OCI-LY1 (cell line): ENCODE measurements around the gene ABCD3.

Source experiments
- H2AFZ ChIP-seq: fragments of 200-600 bp; sonication (generic), shearing (Covaris generic); 2 replicates; pipeline ENCODE4 v1.6.0; 2014; ENCODE audit warnings: antibody characterized with exemption, mild to moderate bottlenecking, low read length
- H3F3A ChIP-seq: fragments of 200-600 bp; sonication (generic), shearing (Covaris generic); 2 replicates; pipeline ENCODE4 v1.6.0; 2014; ENCODE audit warnings: mild to moderate bottlenecking, antibody characterized with exemption, low read length, moderate library complexity; ENCODE audit not compliant: insufficient read depth
- H3K27ac ChIP-seq: fragments of 200-600 bp; sonication (generic); 2 replicates; pipeline ENCODE4 v1.5.1; 2014; ENCODE audit warnings: low read length, mixed run types, mild to moderate bottlenecking, low read depth; ENCODE audit not compliant: poor library complexity, severe bottlenecking
- H3K27me3 ChIP-seq: fragments of 200-600 bp; sonication (generic); 2 replicates; pipeline ENCODE4 v1.6.0; 2014; ENCODE audit warnings: antibody characterized with exemption, mild to moderate bottlenecking, low read length, moderate library complexity; ENCODE audit not compliant: insufficient read depth
- H3K36me3 ChIP-seq: fragments of 200-600 bp; sonication (generic); 2 replicates; pipeline ENCODE4 v1.6.1; 2014; ENCODE audit warnings: mild to moderate bottlenecking, antibody characterized with exemption, low read length, moderate library complexity, mixed read lengths; ENCODE audit not compliant: insufficient read depth
- H3K4me1 ChIP-seq: fragments of 200-600 bp; sonication (generic); 2 replicates; pipeline ENCODE4 v1.5.1; 2014; ENCODE audit warnings: mild to moderate bottlenecking, low read length, moderate library complexity; ENCODE audit not compliant: insufficient read depth, severe bottlenecking
- H3K4me2 ChIP-seq: fragments of 200-600 bp; sonication (generic), shearing (Covaris generic); 2 replicates; pipeline ENCODE4 v1.6.1; 2014; ENCODE audit warnings: low read length
- H3K4me3 ChIP-seq: fragments of 200-600 bp; sonication (generic); 2 replicates; pipeline ENCODE4 v1.5.1; 2014; ENCODE audit warnings: low read length, low read depth, mild to moderate bottlenecking, mixed read lengths; ENCODE audit not compliant: poor library complexity, severe bottlenecking
- H3K79me2 ChIP-seq: fragments of 200-600 bp; shearing (Covaris generic); 2 replicates; pipeline ENCODE4 v1.6.1; 2016; ENCODE audit warnings: mixed run types, low read length, mixed read lengths; ENCODE audit not compliant: insufficient read depth
- H3K9ac ChIP-seq: fragments of 200-600 bp; sonication (generic), shearing (Covaris generic); 2 replicates; pipeline ENCODE4 v1.6.1; 2014; ENCODE audit warnings: mild to moderate bottlenecking, low read length, mixed read lengths
- H3K9me2 ChIP-seq: fragments of 200-600 bp; sonication (generic), shearing (Covaris generic); 2 replicates; pipeline ENCODE4 v1.6.1; 2014; ENCODE audit warnings: low read depth, mild to moderate bottlenecking, low read length, mixed read lengths
- H3K9me3 ChIP-seq: fragments of 200-600 bp; shearing (Covaris generic); 2 replicates; pipeline ENCODE4 v1.6.1; 2014; ENCODE audit warnings: low read length, mixed read lengths
- H4K20me1 ChIP-seq: fragments of 200-600 bp; sonication (generic), shearing (Covaris generic); 2 replicates; pipeline ENCODE4 v1.6.0; 2016; ENCODE audit warnings: mild to moderate bottlenecking, low read length; ENCODE audit not compliant: insufficient read depth
- EZH2 ChIP-seq: fragments of 200-600 bp; sonication (generic), shearing (Covaris generic); IDR thresholded peaks from 2 replicates; pipeline ENCODE4 v1.8.0; 2017; ENCODE audit warnings: borderline replicate concordance, mixed run types, mild to moderate bottlenecking, antibody characterized with exemption, low read length, moderate library complexity, mixed read lengths
- TF ChIP-seq, protein P1 (sequence below): fragments of 200-600 bp; sonication (generic), shearing (Covaris generic); IDR thresholded peaks from 2 replicates; pipeline ENCODE4 v1.5.1; 2017; ENCODE audit warnings: mild to moderate bottlenecking, antibody characterized with exemption, low read length, moderate library complexity, mixed read lengths

Gene ABCD3

DNA sequence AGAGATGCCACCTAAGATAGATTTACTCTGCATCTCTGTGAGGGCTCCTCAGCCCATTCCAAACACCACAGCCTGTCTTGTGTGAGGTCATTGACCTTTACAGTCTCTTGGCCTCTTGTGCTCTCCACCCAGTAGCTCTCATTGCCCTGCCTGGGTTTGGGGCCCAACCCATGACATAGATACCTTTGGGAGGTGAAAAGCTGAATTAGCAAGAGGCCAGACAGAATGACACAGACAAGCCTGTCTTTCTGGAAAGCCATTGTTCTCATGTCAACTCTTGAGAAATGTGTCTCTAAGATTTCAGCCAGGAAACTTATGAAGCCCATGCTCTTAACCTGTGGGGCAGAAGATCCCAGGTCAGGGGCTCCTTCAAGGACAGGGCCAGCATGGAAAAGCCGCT lies 141.7 kb downstream of the ABCD3 start:
- H3F3A ChIP-seq, result no peaks in the 10 kb centered on the region

DNA sequence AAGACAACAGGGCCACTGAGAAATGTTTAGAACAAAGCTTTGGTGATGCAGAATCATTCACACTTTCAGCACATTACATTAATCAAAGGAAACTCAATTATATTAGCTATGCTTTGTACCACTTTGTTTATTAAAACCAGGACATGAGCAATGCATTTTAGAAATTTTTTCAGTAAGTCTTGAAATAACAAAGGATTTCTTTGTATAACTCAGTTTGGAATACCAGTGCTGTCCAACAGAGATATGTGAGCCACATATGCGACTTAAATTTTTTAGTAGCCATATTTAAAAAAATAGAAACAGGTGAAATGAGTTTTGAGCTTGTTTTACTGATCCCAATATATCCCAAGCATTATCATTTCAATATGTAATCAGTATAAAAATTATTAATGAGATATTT lies 142.1 kb downstream of the ABCD3 start:
- no peaks in the 10 kb centered on the region for H3K9me3 ChIP-seq
- H3K4me3 ChIP-seq, result no peak overlapping the region
- no peaks in the 10 kb centered on the region for H3F3A ChIP-seq
- no peak overlapping the region for H3K27ac ChIP-seq
- no peaks in the 10 kb centered on the region for H3K79me2 ChIP-seq
- H3K36me3 ChIP-seq, result no peaks in the 10 kb centered on the region
- no peaks in the 10 kb centered on the region for H4K20me1 ChIP-seq
- no peak overlapping the region for H3K9ac ChIP-seq
- no peaks in the 10 kb centered on the region for H3K9me2 ChIP-seq
- H3K4me2 ChIP-seq, result no peak overlapping the region
- no peaks in the 10 kb centered on the region for H3K27me3 ChIP-seq
- H2AFZ ChIP-seq, result no peak overlapping the region
- no peak for TF ChIP-seq EZH2
- TF ChIP-seq, protein P1, sequence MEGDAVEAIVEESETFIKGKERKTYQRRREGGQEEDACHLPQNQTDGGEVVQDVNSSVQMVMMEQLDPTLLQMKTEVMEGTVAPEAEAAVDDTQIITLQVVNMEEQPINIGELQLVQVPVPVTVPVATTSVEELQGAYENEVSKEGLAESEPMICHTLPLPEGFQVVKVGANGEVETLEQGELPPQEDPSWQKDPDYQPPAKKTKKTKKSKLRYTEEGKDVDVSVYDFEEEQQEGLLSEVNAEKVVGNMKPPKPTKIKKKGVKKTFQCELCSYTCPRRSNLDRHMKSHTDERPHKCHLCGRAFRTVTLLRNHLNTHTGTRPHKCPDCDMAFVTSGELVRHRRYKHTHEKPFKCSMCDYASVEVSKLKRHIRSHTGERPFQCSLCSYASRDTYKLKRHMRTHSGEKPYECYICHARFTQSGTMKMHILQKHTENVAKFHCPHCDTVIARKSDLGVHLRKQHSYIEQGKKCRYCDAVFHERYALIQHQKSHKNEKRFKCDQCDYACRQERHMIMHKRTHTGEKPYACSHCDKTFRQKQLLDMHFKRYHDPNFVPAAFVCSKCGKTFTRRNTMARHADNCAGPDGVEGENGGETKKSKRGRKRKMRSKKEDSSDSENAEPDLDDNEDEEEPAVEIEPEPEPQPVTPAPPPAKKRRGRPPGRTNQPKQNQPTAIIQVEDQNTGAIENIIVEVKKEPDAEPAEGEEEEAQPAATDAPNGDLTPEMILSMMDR, result no peak
- H3K4me1 ChIP-seq, result no peaks in the 10 kb centered on the region

More for the DNA sequence above, 141.7 kb downstream of the ABCD3 start:
- H2AFZ ChIP-seq, result no peak overlapping the region
- no peak overlapping the region for H3K27ac ChIP-seq
- H3K79me2 ChIP-seq, result no peaks in the 10 kb centered on the region
- no peaks in the 10 kb centered on the region for H3K27me3 ChIP-seq
- no peaks in the 10 kb centered on the region for H3K9me3 ChIP-seq
- no peak overlapping the region for H3K9ac ChIP-seq
- H3K9me2 ChIP-seq, result no peaks in the 10 kb centered on the region
- H3K36me3 ChIP-seq, result no peaks in the 10 kb centered on the region
- TF ChIP-seq EZH2, result no peak
- TF ChIP-seq, protein P1, result no peak
- no peaks in the 10 kb centered on the region for H3K4me1 ChIP-seq
- H3K4me2 ChIP-seq, result no peak overlapping the region
- H4K20me1 ChIP-seq, result no peaks in the 10 kb centered on the region
- no peak overlapping the region for H3K4me3 ChIP-seq

DNA sequence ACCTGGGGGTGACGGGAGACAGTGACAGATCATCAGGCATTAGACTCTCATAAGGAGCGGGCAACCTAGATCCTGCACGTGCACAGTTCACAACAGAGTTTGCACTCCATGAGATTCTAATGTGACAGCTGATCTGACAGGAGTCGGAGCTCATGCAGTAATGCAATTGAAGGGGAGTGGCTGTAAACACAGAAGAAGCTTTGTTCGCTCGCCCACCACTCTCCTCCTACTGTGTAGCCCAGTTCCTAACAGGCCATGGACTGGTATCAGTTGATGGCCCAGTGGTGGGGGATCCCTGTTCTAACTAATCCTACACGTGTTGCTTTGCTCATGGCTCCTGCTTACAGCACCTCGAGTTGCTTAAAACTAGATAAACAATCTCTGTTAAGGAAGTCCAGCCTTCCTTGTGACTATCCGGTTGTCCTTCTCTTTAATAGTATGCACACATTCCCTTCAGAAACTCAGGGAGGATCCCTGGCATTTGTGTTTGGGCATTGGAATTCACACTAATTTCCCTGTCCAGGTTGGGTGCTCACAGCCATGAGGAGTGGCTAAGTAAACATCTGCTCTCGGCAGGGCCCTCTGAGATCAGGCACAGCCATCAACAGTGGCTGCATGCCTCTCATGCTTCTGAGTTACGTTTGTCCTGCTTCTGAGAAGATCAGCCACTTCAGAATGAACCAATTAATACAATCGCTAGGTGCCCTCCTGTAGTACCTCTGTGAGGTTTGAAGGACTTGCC lies 144.5 kb downstream of the ABCD3 start:
- H3K9ac ChIP-seq, result no peak overlapping the region
- H3K4me2 ChIP-seq, result no peak overlapping the region
- H3K36me3 ChIP-seq, result no peaks in the 10 kb centered on the region
- H3K9me3 ChIP-seq, result no peaks in the 10 kb centered on the region
- no peaks in the 10 kb centered on the region for H3K27me3 ChIP-seq
- no peaks in the 10 kb centered on the region for H4K20me1 ChIP-seq
- no peak overlapping the region for H2AFZ ChIP-seq
- no peak overlapping the region for H3K4me3 ChIP-seq
- no peaks in the 10 kb centered on the region for H3K9me2 ChIP-seq
- no peak for TF ChIP-seq EZH2
- TF ChIP-seq, protein P1, result no peak
- no peaks in the 10 kb centered on the region for H3F3A ChIP-seq
- no peaks in the 10 kb centered on the region for H3K4me1 ChIP-seq
- H3K79me2 ChIP-seq, result no peaks in the 10 kb centered on the region
- no peak overlapping the region for H3K27ac ChIP-seq
